ENCODE results near the gene PAPSS1. TPM values are rescaled to one million over a fixed set of nuclear protein-coding genes. Genes with fewer than 3 reads are reported as not detected.

Gene PAPSS1
- polyA plus RNA-seq, 2 of the 4 experiments (the other 2 are of a cell fraction), result 47.3 to 52.5 TPM

GRCh38 chr4:107751670-107752069 is 31.6 kb upstream of the PAPSS1 start:
- CTCF ChIA-PET, result interaction anchor here (0.6 to 0.9 kb wide), 2 partner anchors 8 to 12 kb away, joined by 3 to 4 read pairs; no protein-coding TSS in a partner anchor
- WGBS (ENCODE audit: missing lambda C conversion rate), result 46% methylated on average over 2 of the region's 2 CpGs
- Histone ChIP-seq H3K27ac (no peak overlapping the region), H3K9me3 (no peaks in the 10 kb centered on the region), H3K4me1 (no peaks in the 10 kb centered on the region), H3K4me3 (no peak overlapping the region), H3K4me2 (no peak overlapping the region)
- TF ChIP-seq BHLHE40 (IDR thresholded peaks at IDR 0.05; ENCODE audit: low read depth, low read length), result no peak
- FAIRE-seq (no peak), DNase-seq (ENCODE audit: low read depth in 1 of 2, low spot score in 1 of 2) (no peak), ATAC-seq (no peak)
- POLR2A ChIA-PET, result no interaction called here

GRCh38 chr4:107747748-107748486 is 27.9 kb upstream of the PAPSS1 start:
- no peak for FAIRE-seq
- ChIA-PET POLR2A (no interaction called here), CTCF (interaction anchor here (0.7 to 1.6 kb wide), 4 partner anchors 9 to 165 kb away, joined by 3 read pairs; no protein-coding TSS in a partner anchor)
- 51% methylated on average over 5 of the region's 5 CpGs for WGBS (ENCODE audit: missing lambda C conversion rate)
- Histone ChIP-seq H3K4me1 (no peaks in the 10 kb centered on the region), H3K9me3 (no peaks in the 10 kb centered on the region), H3K27ac (no peak overlapping the region), H3K4me2 (no peak overlapping the region), H3K4me3 (no peak overlapping the region)
- no peak for DNase-seq (ENCODE audit: low read depth in 1 of 2, low spot score in 1 of 2)
- ATAC-seq, result no peak
- no peak for TF ChIP-seq CBX2 (IDR thresholded peaks at IDR 0.05; ENCODE audit: borderline replicate concordance, low read depth)
- no peak for TF ChIP-seq ESRRA (IDR thresholded peaks at IDR 0.05; ENCODE audit: borderline replicate concordance, low read length)
- no peak for TF ChIP-seq SMC3 (IDR thresholded peaks at IDR 0.05)
- TF ChIP-seq REST (IDR thresholded peaks at IDR 0.05), result no peak
- no peak for TF ChIP-seq HEYL (CRISPR knock-in tag; IDR thresholded peaks at IDR 0.05)
- TF ChIP-seq RNF2 (IDR thresholded peaks at IDR 0.05; ENCODE audit: borderline replicate concordance, low read depth), result no peak
- TF ChIP-seq CEBPB (IDR thresholded peaks at IDR 0.05), result no peak
- no peak for TF ChIP-seq HOXB5 (CRISPR knock-in tag; IDR thresholded peaks at IDR 0.05)
- TF ChIP-seq E2F6 (IDR thresholded peaks at IDR 0.05; ENCODE audit: borderline replicate concordance, low read depth), result no peak
- TF ChIP-seq GATA3 (IDR thresholded peaks at IDR 0.05; ENCODE audit: borderline replicate concordance), result no peak
- TF ChIP-seq HMGXB4 (CRISPR knock-in tag; IDR thresholded peaks at IDR 0.05; ENCODE audit: borderline replicate concordance), result no peak
- no peak for TF ChIP-seq FOXS1 (CRISPR knock-in tag; IDR thresholded peaks at IDR 0.05)
- TF ChIP-seq NR3C1 (IDR thresholded peaks at IDR 0.05), result no peak

GRCh38 chr4:107746161-107746560 is 26.1 kb upstream of the PAPSS1 start:
- no peak overlapping the region for H3K4me2 ChIP-seq
- H3K4me1 ChIP-seq, result no peaks in the 10 kb centered on the region
- WGBS (ENCODE audit: missing lambda C conversion rate), result 3% methylated on average over 1 of the region's 1 CpG
- H3K4me3 ChIP-seq, result no peak overlapping the region
- TF ChIP-seq HES2 (IDR thresholded peaks at IDR 0.05), result no peak
- TF ChIP-seq SREBF2 (IDR thresholded peaks at IDR 0.05), result no peak
- TF ChIP-seq FOSB (CRISPR knock-in tag; IDR thresholded peaks at IDR 0.05), result no peak
- TF ChIP-seq CTCF (IDR thresholded peaks at IDR 0.05), result no peak
- no peak for TF ChIP-seq HOXB5 (CRISPR knock-in tag; IDR thresholded peaks at IDR 0.05)
- no peak for TF ChIP-seq FOSL2 (IDR thresholded peaks at IDR 0.05)
- no peak for TF ChIP-seq FOSL2 (CRISPR knock-in tag; IDR thresholded peaks at IDR 0.05)
- TF ChIP-seq PHF8 (IDR thresholded peaks at IDR 0.05; ENCODE audit: borderline replicate concordance, low read depth), result no peak
- no peak for TF ChIP-seq RCOR1 (IDR thresholded peaks at IDR 0.05; ENCODE audit: low read depth, low read length)
- no peak for TF ChIP-seq HOXB13 (CRISPR knock-in tag; IDR thresholded peaks at IDR 0.05; ENCODE audit: low read depth)
- DNase-seq (ENCODE audit: low read depth in 1 of 2, low spot score in 1 of 2), result no peak
- no peak overlapping the region for H3K27ac ChIP-seq
- FAIRE-seq, result no peak
- ATAC-seq, result no peak
- ChIA-PET POLR2A (no interaction called here), CTCF (interaction anchor here (0.8 to 1.4 kb wide), 3 partner anchors 9 to 167 kb away, joined by 3 read pairs; no protein-coding TSS in a partner anchor)
- H3K9me3 ChIP-seq, result no peaks in the 10 kb centered on the region

All from A549 (cell line).